Hematopoietic multipotent progenitor cell treated with erythropoietin and hydrocortisone succinate and interleukin-3 and kit ligand, for 4 days (in vitro differentiated cells): ENCODE results near the gene OR51S1.
"Not testable (repeated sequence)": the region's sequence is repeated elsewhere in the genome, so short reads cannot be mapped to it uniquely, and the experiment has no call there.

Source experiments
- DNase-seq: peaks from one replicate; pipeline ENCODE4 v3.0.0-alpha.2; 2015

OR51S1 gene

GRCh38 chr11:4848908-4849532 lies at the start of gene OR51S1:
OR51S1 (minus strand) TSS chr11:4849208; CDS start chr11:4849208, 0 bp downstream.
- DNase-seq: no peak

- DNase-seq: peak; percentile 50
Measured at GRCh38 chr11:4891996-4892640, 43.1 kb upstream of the OR51S1 start.

GRCh38 chr11:4890279-4890678 lies 41.3 kb upstream of the OR51S1 start:
- no peak for DNase-seq

- DNase-seq: no peak
Measured at GRCh38 chr11:4887591-4887990, 38.6 kb upstream of the OR51S1 start.

GRCh38 chr11:4886186-4886585 lies 37.2 kb upstream of the OR51S1 start:
- DNase-seq: no peak

- DNase-seq: no peak
Measured at GRCh38 chr11:4884361-4884760, 35.4 kb upstream of the OR51S1 start.

GRCh38 chr11:4882543-4882942 lies 33.5 kb upstream of the OR51S1 start:
- no peak for DNase-seq

- DNase-seq: no peak
Measured at GRCh38 chr11:4881860-4882500, 33.0 kb upstream of the OR51S1 start, which contains the start of gene OR51T1. OR51T1 (plus strand) TSS chr11:4881900; CDS start chr11:4881900, 0 bp downstream.

- no peak for DNase-seq
Measured at GRCh38 chr11:4881188-4881587, 32.2 kb upstream of the OR51S1 start.

- no peak for DNase-seq
Measured at GRCh38 chr11:4865855-4866254, 16.8 kb upstream of the OR51S1 start.

- DNase-seq: no peak
Measured at GRCh38 chr11:4863876-4864275, 14.9 kb upstream of the OR51S1 start.

GRCh38 chr11:4862447-4863236 lies 13.6 kb upstream of the OR51S1 start:
- DNase-seq: no peak

GRCh38 chr11:4854286-4854685 lies 5.3 kb upstream of the OR51S1 start:
- DNase-seq: not testable (repeated sequence)

- DNase-seq: peak; percentile 20
Measured at GRCh38 chr11:4851033-4851432, 2.0 kb upstream of the OR51S1 start.

GRCh38 chr11:4839851-4840549 lies 9.0 kb downstream of the OR51S1 start:
- DNase-seq: no peak

GRCh38 chr11:4830909-4831308 lies 18.1 kb downstream of the OR51S1 start:
- peak; percentile 19 for DNase-seq

- no peak for DNase-seq
Measured at GRCh38 chr11:4830346-4830745, 18.7 kb downstream of the OR51S1 start.

GRCh38 chr11:4826425-4826824 lies 22.6 kb downstream of the OR51S1 start:
- DNase-seq: peak; percentile 44

GRCh38 chr11:4825132-4825531 lies 23.9 kb downstream of the OR51S1 start:
- no peak for DNase-seq

GRCh38 chr11:4821021-4821420 lies 28.0 kb downstream of the OR51S1 start, which contains the start of gene OR51F2:
OR51F2 (plus strand) TSS chr11:4821321; CDS start chr11:4821422, 101 bp downstream.
- no peak for DNase-seq

- DNase-seq: no peak
Measured at GRCh38 chr11:4809246-4809645, 39.8 kb downstream of the OR51S1 start.

GRCh38 chr11:4808476-4808875 lies 40.5 kb downstream of the OR51S1 start:
- DNase-seq: no peak

GRCh38 chr11:4804280-4804679 lies 44.7 kb downstream of the OR51S1 start, which contains the start of gene OR52R1:
OR52R1 (minus strand) TSS chr11:4804380; CDS start chr11:4804380, 0 bp downstream.
- DNase-seq: no peak
